GM12878 (cell line): ENCODE results near the gene CDH9. TPM values are rescaled to one million over a fixed set of nuclear protein-coding genes. Genes with fewer than 3 reads are reported as not detected.

Experiments
- ATAC-seq: fragments of 200-7000 bp; cut with Tn5 transposase; 3 replicates; pipeline ENCODE4 v1.9.1; 2020; ENCODE audit warnings: mild to moderate bottlenecking, moderate library complexity
- BruUV-seq: library from RNA; stranded (reverse); fragments of 400-500 nt; replicated peaks from 2 replicates; lab custom pipeline; 2021; lab: Mats Ljungman, UMichigan
- CTCF ChIA-PET: fragments of 300-600 bp; sonication (Branson Sonifier 250); formaldehyde crosslinking; extraction: SDS; loops from one replicate; lab custom pipeline; 2021; ENCODE audit warnings: inconsistent platforms; lab: Yijun Ruan, JAX
- POLR2A ChIA-PET: fragments of 350-600 bp; formaldehyde crosslinking; extraction: SDS; loops from one replicate; lab custom pipeline; 2021; ENCODE audit warnings: inconsistent platforms; lab: Charles Lee
- RAD21 ChIA-PET: fragments of 300-600 bp; sonication (Branson Sonifier 250); formaldehyde crosslinking; loops from one replicate; lab custom pipeline; 2023; ENCODE audit warnings: antibody characterized with exemption; ENCODE audit not compliant: unreplicated experiment; lab: Charles Lee
- SMC1A ChIA-PET: fragments of 300-600 bp; sonication (Branson Sonifier 250); formaldehyde crosslinking; loops from one replicate; lab custom pipeline; 2023; ENCODE audit not compliant: unreplicated experiment, uncharacterized antibody; lab: Charles Lee
- DNase-seq: peaks from one replicate; pipeline ENCODE4 v3.0.0-alpha.2; 2011; ENCODE audit warnings: low read depth, low spot score
- FAIRE-seq: peaks from 3 replicates; lab custom pipeline; 2011; peaks lifted over from hg19 to GRCh38; lab: Jason Lieb, UNC
- H2AFZ ChIP-seq: 2 replicates; pipeline ENCODE4 v1.6.0; 2011; ENCODE audit warnings: low read depth, low read length, control low read depth; ENCODE audit not compliant: control insufficient read depth
- H3K27ac ChIP-seq: 2 replicates; pipeline ENCODE4 v1.5.1; 2011; ENCODE audit warnings: control low read depth; ENCODE audit not compliant: control insufficient read depth, insufficient read depth
- H3K27me3 ChIP-seq, 2 experiments: replicated peaks in 1 of 2; 2 replicates each; pipeline versions ENCODE4 v1.6.0 to v1.6.1; 2011; ENCODE audit warnings: low read length in 1 of 2; ENCODE audit not compliant: control insufficient read depth in 2 of 2, insufficient read depth in 2 of 2
- H3K36me3 ChIP-seq, 2 experiments: 2 replicates each; pipeline ENCODE4 v1.5.1; 2011; ENCODE audit warnings: low read length in 1 of 2; ENCODE audit not compliant: control insufficient read depth in 2 of 2, insufficient read depth in 2 of 2
- H3K4me1 ChIP-seq: 2 replicates; pipeline ENCODE4 v1.6.1; 2011; ENCODE audit warnings: mild to moderate bottlenecking, low read length, moderate library complexity, mixed read lengths; ENCODE audit not compliant: control insufficient read depth, insufficient read depth
- H3K4me2 ChIP-seq: 2 replicates; pipeline ENCODE4 v1.6.0; 2011; ENCODE audit warnings: control low read depth; ENCODE audit not compliant: control insufficient read depth, insufficient read depth
- H3K4me3 ChIP-seq: fragments of 200-600 bp; sonication (generic); 2 replicates; pipeline ENCODE4 v1.5.1; 2016
- H3K79me2 ChIP-seq: 2 replicates; pipeline ENCODE4 v1.6.0; 2011; ENCODE audit warnings: low read length; ENCODE audit not compliant: control insufficient read depth, insufficient read depth
- H3K9ac ChIP-seq: 2 replicates; pipeline ENCODE4 v1.8.0; 2011; ENCODE audit warnings: low read length, control low read depth, mixed read lengths; ENCODE audit not compliant: control insufficient read depth, insufficient read depth
- H3K9me3 ChIP-seq: replicated peaks from 3 replicates; pipeline ENCODE4 v1.5.1; 2011; ENCODE audit warnings: mild to moderate bottlenecking, low read length; ENCODE audit not compliant: control insufficient read depth, insufficient read depth
- H4K20me1 ChIP-seq: 2 replicates; pipeline ENCODE4 v1.6.0; 2011; ENCODE audit not compliant: control insufficient read depth, insufficient read depth
- ATF7 ChIP-seq: fragments of 450-650 bp; IDR thresholded peaks from 2 replicates; pipeline ENCODE4 v1.6.1; 2016; ENCODE audit warnings: low read depth, mild to moderate bottlenecking
- BRCA1 ChIP-seq: IDR thresholded peaks from 2 replicates; pipeline ENCODE4 v1.6.1; 2011; ENCODE audit warnings: low read depth, low read length, improper control_type of control experiment
- FOXK2 ChIP-seq: fragments of 450-650 bp; IDR thresholded peaks from 2 replicates; pipeline ENCODE4 v1.6.1; 2017; ENCODE audit warnings: mild to moderate bottlenecking, moderate library complexity
- GABPA ChIP-seq: IDR thresholded peaks from 2 replicates; pipeline ENCODE4 v1.6.1; 2014; ENCODE audit warnings: antibody characterized with exemption, low read depth, mild to moderate bottlenecking, inconsistent platforms
- HDAC2 ChIP-seq: fragments of 200-600 bp; sonication (generic); IDR thresholded peaks from 2 replicates; pipeline ENCODE4 v1.6.1; 2017
- HDGF ChIP-seq: fragments of 450-650 bp; IDR thresholded peaks from 2 replicates; pipeline ENCODE4 v1.6.1; 2016; ENCODE audit warnings: antibody characterized with exemption
- MEF2A ChIP-seq: IDR thresholded peaks from 2 replicates; pipeline ENCODE4 v1.6.1; 2011; ENCODE audit warnings: low read depth, mild to moderate bottlenecking, low read length, moderate library complexity; ENCODE audit not compliant: insufficient read depth
- NRF1 ChIP-seq: conservative IDR thresholded peaks from 2 replicates; pipeline ENCODE4 v1.6.1; 2011; ENCODE audit warnings: mild to moderate bottlenecking, low read depth, low read length, improper control_type of control experiment
- RAD21 ChIP-seq: IDR thresholded peaks from 2 replicates; pipeline ENCODE4 v1.6.1; 2011; ENCODE audit warnings: mild to moderate bottlenecking, low read depth, low read length, moderate library complexity; ENCODE audit not compliant: insufficient read depth
- RCOR1 ChIP-seq: conservative IDR thresholded peaks from 2 replicates; pipeline ENCODE4 v1.6.1; 2012; ENCODE audit warnings: low read depth, low read length, improper control_type of control experiment
- STAT1 ChIP-seq: fragments of 450-650 bp; conservative IDR thresholded peaks from 2 replicates; pipeline ENCODE4 v1.6.1; 2014; ENCODE audit warnings: antibody characterized with exemption, mild to moderate bottlenecking
- YBX1 ChIP-seq: fragments of 450-650 bp; IDR thresholded peaks from 2 replicates; pipeline ENCODE4 v1.6.1; 2016; ENCODE audit warnings: antibody characterized with exemption
- WGBS: methylation state at CpG from one replicate; pipeline ENCODE4 v1.1.6; 2016; ENCODE audit warnings: low lambda C conversion rate; ENCODE audit not compliant: insufficient replicate concordance, insufficient coverage; ENCODE audit errors: missing lambda C conversion rate; 5-methylcytosine and 5-hydroxymethylcytosine counted together
- in situ Hi-C: fragments of 300-500 bp; cut with MboI; formaldehyde crosslinking; loops from 9 replicates; pipeline ENCODE4 v1.14.3; 2018; ENCODE audit warnings: mixed read lengths
- intact Hi-C: fragments of 100-400 bp; cut with micrococcal nuclease; formaldehyde crosslinking; loops from one replicate; pipeline ENCODE4 v1.14.2; 2022; ENCODE audit not compliant: unreplicated experiment
- polyA plus RNA-seq, 11 experiments: library from polyadenylated mRNA; depleted of rRNA in 4 of 11; unstranded in 6 of 11; stranded (reverse) in 5 of 11; fragments of >200 nt; fragmentation: Nextera tagmentation in 4 of 11; fragmentation: Illumina TruSeq in 1 of 11; extraction: Ambion mirVana in 4 of 11; extraction: Trizol in 1 of 11; gene quantifications; 1 replicate in 1 of 11; 2 replicates in 10 of 11; pipeline versions ENCODE4 v1.2.1 to v1.2.3, GENCODE V29; 2011 to 2016; ENCODE audit warnings: inconsistent platforms in 2 of 11, missing spikeins in 2 of 11, low read depth in 1 of 11
- total RNA-seq, 4 experiments: library from RNA; depleted of rRNA in 3 of 4; stranded (reverse); fragments of >200 nt in 3 of 4; fragmentation: Illumina TruSeq in 1 of 4; extraction: Trizol in 1 of 4; gene quantifications; 2 replicates each; pipeline versions ENCODE4 v1.2.1 to v1.2.3, GENCODE V29; 2013 to 2021
- TF ChIP-seq, protein P1 (sequence below): IDR thresholded peaks from 2 replicates; pipeline ENCODE4 v1.6.1; 2011; ENCODE audit warnings: mild to moderate bottlenecking, low read depth, low read length, moderate library complexity; ENCODE audit not compliant: insufficient replicate concordance
- TF ChIP-seq, protein P2 (sequence below): IDR thresholded peaks from 2 replicates; pipeline ENCODE4 v1.6.1; 2012; ENCODE audit warnings: mild to moderate bottlenecking, low read depth, low read length

Gene CDH9
- total and polyA plus RNA-seq, 10 of the 15 experiments (the other 5 are each of a cell fraction or from before 2014, with no cell fraction given): not detected

DNA sequence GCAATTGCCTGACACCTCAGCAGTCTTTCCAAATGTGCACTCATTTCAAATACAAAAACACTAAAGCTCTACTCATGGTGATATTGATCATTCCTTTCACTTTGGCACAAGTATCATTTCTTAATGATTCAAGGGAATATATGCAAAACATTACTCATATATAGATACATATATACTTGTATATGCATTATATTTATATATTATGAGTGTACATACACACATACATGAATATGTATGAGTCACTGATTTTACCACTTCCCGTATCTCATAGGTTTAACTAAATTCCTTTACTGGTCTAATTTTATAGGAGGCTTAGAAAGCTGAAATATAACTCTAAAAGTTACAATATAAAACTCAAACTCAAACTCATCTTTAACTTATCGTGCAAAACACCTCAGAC is 156.5 kb downstream of the CDH9 start:
- no peak for ATAC-seq
- Histone ChIP-seq H3K27me3 (no peaks in the 10 kb centered on the region), H2AFZ (no peak overlapping the region), H3K4me3 (no peak overlapping the region), H3K4me1 (no peaks in the 10 kb centered on the region)
- POLR2A ChIA-PET: no interaction called here
- 15% methylated on average over 2 of the region's 2 CpGs for WGBS
- TF ChIP-seq BRCA1: no peak
- TF ChIP-seq RAD21: no peak
- TF ChIP-seq HDGF: no peak
- TF ChIP-seq, protein P1, sequence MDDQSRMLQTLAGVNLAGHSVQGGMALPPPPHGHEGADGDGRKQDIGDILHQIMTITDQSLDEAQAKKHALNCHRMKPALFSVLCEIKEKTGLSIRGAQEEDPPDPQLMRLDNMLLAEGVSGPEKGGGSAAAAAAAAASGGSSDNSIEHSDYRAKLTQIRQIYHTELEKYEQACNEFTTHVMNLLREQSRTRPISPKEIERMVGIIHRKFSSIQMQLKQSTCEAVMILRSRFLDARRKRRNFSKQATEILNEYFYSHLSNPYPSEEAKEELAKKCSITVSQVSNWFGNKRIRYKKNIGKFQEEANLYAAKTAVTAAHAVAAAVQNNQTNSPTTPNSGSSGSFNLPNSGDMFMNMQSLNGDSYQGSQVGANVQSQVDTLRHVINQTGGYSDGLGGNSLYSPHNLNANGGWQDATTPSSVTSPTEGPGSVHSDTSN: no peak
- TF ChIP-seq, all 136 proteins: peak for 0
- DNase-seq (no peak), FAIRE-seq (no peak)
- Histone ChIP-seq H3K79me2 (no peaks in the 10 kb centered on the region), H3K9me3 (no peaks in the 10 kb centered on the region), H3K4me2 (no peak overlapping the region), H4K20me1 (no peaks in the 10 kb centered on the region), H3K9ac (no peak overlapping the region), H3K36me3 (no peaks in the 10 kb centered on the region), H3K27ac (no peak overlapping the region)
- ChIA-PET RAD21 (no interaction called here), CTCF (no interaction called here), SMC1A (no interaction called here)
- intact Hi-C loops: no loop called here
- BruUV-seq: no TSS peak
- in situ Hi-C loops: no loop called here

DNA sequence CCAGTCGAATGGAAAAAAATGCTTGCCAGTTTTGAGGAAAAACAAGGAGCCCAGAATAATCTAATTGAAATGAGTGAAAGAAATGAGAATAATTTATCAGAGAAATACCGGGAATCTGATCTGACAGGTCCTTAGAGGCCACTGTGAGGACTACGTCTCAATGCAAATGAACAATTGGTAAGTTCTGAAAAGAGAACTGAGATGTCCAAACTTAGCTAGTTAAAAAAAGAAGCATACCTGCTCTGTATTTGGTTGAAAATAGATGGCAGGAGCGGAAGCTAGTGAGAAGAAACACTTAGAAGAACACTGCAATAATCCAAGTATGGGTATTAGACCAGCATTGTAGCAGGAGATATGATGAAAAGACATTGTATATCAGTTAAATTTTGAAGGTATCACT is 161.2 kb downstream of the CDH9 start:
- Histone ChIP-seq H3K79me2 (no peaks in the 10 kb centered on the region), H3K9ac (no peak overlapping the region), H3K36me3 (no peaks in the 10 kb centered on the region), H4K20me1 (no peaks in the 10 kb centered on the region), H3K4me1 (no peaks in the 10 kb centered on the region), H3K4me2 (no peak overlapping the region), H3K9me3 (no peaks in the 10 kb centered on the region), H3K4me3 (no peak overlapping the region), H2AFZ (no peak overlapping the region), H3K27me3 (no peaks in the 10 kb centered on the region), H3K27ac (no peak overlapping the region)
- no TSS peak for BruUV-seq
- ChIA-PET RAD21 (no interaction called here), CTCF (no interaction called here), POLR2A (no interaction called here), SMC1A (no interaction called here)
- ATAC-seq (no peak; the same call in 1 of the 3 replicates), DNase-seq (no peak), FAIRE-seq (no peak)
- TF ChIP-seq RCOR1: no peak
- no peak for TF ChIP-seq NRF1
- no peak for TF ChIP-seq STAT1
- TF ChIP-seq ATF7: no peak
- no peak for TF ChIP-seq GABPA
- TF ChIP-seq HDAC2: no peak
- no peak for TF ChIP-seq YBX1
- TF ChIP-seq, protein P2, sequence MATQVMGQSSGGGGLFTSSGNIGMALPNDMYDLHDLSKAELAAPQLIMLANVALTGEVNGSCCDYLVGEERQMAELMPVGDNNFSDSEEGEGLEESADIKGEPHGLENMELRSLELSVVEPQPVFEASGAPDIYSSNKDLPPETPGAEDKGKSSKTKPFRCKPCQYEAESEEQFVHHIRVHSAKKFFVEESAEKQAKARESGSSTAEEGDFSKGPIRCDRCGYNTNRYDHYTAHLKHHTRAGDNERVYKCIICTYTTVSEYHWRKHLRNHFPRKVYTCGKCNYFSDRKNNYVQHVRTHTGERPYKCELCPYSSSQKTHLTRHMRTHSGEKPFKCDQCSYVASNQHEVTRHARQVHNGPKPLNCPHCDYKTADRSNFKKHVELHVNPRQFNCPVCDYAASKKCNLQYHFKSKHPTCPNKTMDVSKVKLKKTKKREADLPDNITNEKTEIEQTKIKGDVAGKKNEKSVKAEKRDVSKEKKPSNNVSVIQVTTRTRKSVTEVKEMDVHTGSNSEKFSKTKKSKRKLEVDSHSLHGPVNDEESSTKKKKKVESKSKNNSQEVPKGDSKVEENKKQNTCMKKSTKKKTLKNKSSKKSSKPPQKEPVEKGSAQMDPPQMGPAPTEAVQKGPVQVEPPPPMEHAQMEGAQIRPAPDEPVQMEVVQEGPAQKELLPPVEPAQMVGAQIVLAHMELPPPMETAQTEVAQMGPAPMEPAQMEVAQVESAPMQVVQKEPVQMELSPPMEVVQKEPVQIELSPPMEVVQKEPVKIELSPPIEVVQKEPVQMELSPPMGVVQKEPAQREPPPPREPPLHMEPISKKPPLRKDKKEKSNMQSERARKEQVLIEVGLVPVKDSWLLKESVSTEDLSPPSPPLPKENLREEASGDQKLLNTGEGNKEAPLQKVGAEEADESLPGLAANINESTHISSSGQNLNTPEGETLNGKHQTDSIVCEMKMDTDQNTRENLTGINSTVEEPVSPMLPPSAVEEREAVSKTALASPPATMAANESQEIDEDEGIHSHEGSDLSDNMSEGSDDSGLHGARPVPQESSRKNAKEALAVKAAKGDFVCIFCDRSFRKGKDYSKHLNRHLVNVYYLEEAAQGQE: no peak
- TF ChIP-seq FOXK2: no peak
- no peak for TF ChIP-seq MEF2A
- intact Hi-C loops (no loop called here), in situ Hi-C loops (no loop called here)
- WGBS: 27% methylated on average over 4 of the region's 4 CpGs
